IMR-90 (cell line): ENCODE results near the gene RAB36. TPM values are rescaled to one million over a fixed set of nuclear protein-coding genes. Genes with fewer than 3 reads are reported as not detected.

Experiments used
- ATAC-seq: fragments of 200-7000 bp; cut with Tn5 transposase; 2 replicates; pipeline ENCODE4 v1.9.1; 2020; ENCODE audit warnings: low read depth, mild to moderate bottlenecking, moderate library complexity
- BruUV-seq: library from RNA; stranded (reverse); fragments of 400-500 nt; replicated peaks from 2 replicates; lab custom pipeline; 2021; lab: Mats Ljungman, UMichigan
- CTCF ChIA-PET: fragments of 300-600 bp; formaldehyde crosslinking; extraction: SDS; loops from one replicate; lab custom pipeline; 2021; ENCODE audit warnings: antibody characterized with exemption; lab: Yijun Ruan, JAX
- POLR2A ChIA-PET: fragments of 300-600 bp; sonication (Branson Sonifier 250); formaldehyde crosslinking; loops from one replicate; lab custom pipeline; 2022; ENCODE audit warnings: antibody characterized with exemption; ENCODE audit not compliant: unreplicated experiment; lab: Charles Lee
- DNase-seq: peaks from one replicate; pipeline ENCODE4 v3.0.0; 2013
- H2AFZ ChIP-seq: replicated peaks from 2 replicates; pipeline ENCODE3; 2013; ENCODE audit warnings: low read length, mild to moderate bottlenecking; ENCODE audit not compliant: poor library complexity
- H2AK5ac ChIP-seq: 2 replicates; pipeline ENCODE4 v1.6.1; 2013; ENCODE audit warnings: low read depth, low read length, inconsistent platforms
- H2AK9ac ChIP-seq: replicated peaks from 2 replicates; pipeline ENCODE3; 2013; ENCODE audit warnings: mild to moderate bottlenecking, low read depth, low read length, moderate library complexity; ENCODE audit not compliant: poor library complexity
- H2BK120ac ChIP-seq: 2 replicates; pipeline ENCODE4 v1.6.1; 2013; ENCODE audit warnings: low read depth, low read length, inconsistent platforms
- H2BK15ac ChIP-seq: 3 replicates; pipeline ENCODE4 v1.6.1; 2013; ENCODE audit warnings: low read depth, low read length, inconsistent platforms
- H2BK20ac ChIP-seq: 2 replicates; pipeline ENCODE4 v1.6.1; 2013; ENCODE audit warnings: low read depth, mild to moderate bottlenecking, inconsistent platforms, low read length, moderate library complexity
- H2BK5ac ChIP-seq: 2 replicates; pipeline ENCODE4 v1.6.1; 2013; ENCODE audit warnings: mild to moderate bottlenecking, low read depth, low read length, inconsistent platforms; ENCODE audit not compliant: poor library complexity, severe bottlenecking
- H3K14ac ChIP-seq: replicated peaks from 2 replicates; pipeline ENCODE4 v1.6.1; 2013; ENCODE audit warnings: low read depth, low read length, inconsistent platforms
- H3K18ac ChIP-seq: 2 replicates; pipeline ENCODE4 v1.6.1; 2013; ENCODE audit warnings: low read depth, low read length, control low read depth
- H3K23ac ChIP-seq: 2 replicates; pipeline ENCODE4 v1.6.1; 2013; ENCODE audit warnings: low read depth, low read length, inconsistent platforms
- H3K27ac ChIP-seq: 2 replicates; pipeline ENCODE4 v1.5.1; 2013; ENCODE audit warnings: mild to moderate bottlenecking, control low read depth, low read length; ENCODE audit not compliant: insufficient read depth
- H3K27me3 ChIP-seq: 2 replicates; pipeline ENCODE4 v1.6.1; 2013; ENCODE audit warnings: low read length; ENCODE audit not compliant: control insufficient read depth, insufficient read depth
- H3K36me3 ChIP-seq: 2 replicates; pipeline ENCODE4 v1.6.1; 2013; ENCODE audit warnings: low read length, mixed read lengths; ENCODE audit not compliant: control insufficient read depth, insufficient read depth
- H3K4ac ChIP-seq: 2 replicates; pipeline ENCODE4 v1.6.1; 2013; ENCODE audit warnings: low read depth, low read length, inconsistent platforms
- H3K4me1 ChIP-seq: 2 replicates; pipeline ENCODE4 v1.6.1; 2013; ENCODE audit warnings: low read length, mixed read lengths; ENCODE audit not compliant: control insufficient read depth, insufficient read depth
- H3K4me2 ChIP-seq: 2 replicates; pipeline ENCODE4 v1.6.1; 2013; ENCODE audit warnings: low read depth, mild to moderate bottlenecking, control low read depth, low read length, moderate library complexity
- H3K4me3 ChIP-seq: 2 replicates; pipeline ENCODE4 v1.5.1; 2013; ENCODE audit warnings: low read depth, mild to moderate bottlenecking, control low read depth, low read length, moderate library complexity; ENCODE audit not compliant: insufficient read depth
- H3K56ac ChIP-seq: 2 replicates; pipeline ENCODE4 v1.6.1; 2013; ENCODE audit warnings: low read length, inconsistent platforms; ENCODE audit not compliant: insufficient read depth; ENCODE audit errors: extremely low read depth
- H3K79me1 ChIP-seq, 2 experiments: 2 replicates each; pipeline ENCODE4 v1.6.1; 2013; ENCODE audit warnings: low read length in 2 of 2, inconsistent platforms in 1 of 2, low read depth in 1 of 2
- H3K9ac ChIP-seq: 2 replicates; pipeline ENCODE4 v1.6.1; 2013; ENCODE audit warnings: low read depth, low read length, control low read depth
- H3K9me1 ChIP-seq: 2 replicates; pipeline ENCODE4 v1.6.1; 2013; ENCODE audit warnings: low read length, inconsistent platforms; ENCODE audit not compliant: insufficient read depth
- H3K9me3 ChIP-seq: 2 replicates; pipeline ENCODE4 v1.6.1; 2013; ENCODE audit warnings: low read length; ENCODE audit not compliant: control insufficient read depth, insufficient read depth
- H4K20me1 ChIP-seq: 2 replicates; pipeline ENCODE4 v1.6.1; 2013; ENCODE audit warnings: low read length, inconsistent platforms; ENCODE audit not compliant: insufficient read depth
- H4K5ac ChIP-seq: 2 replicates; pipeline ENCODE4 v1.6.1; 2013; ENCODE audit warnings: mild to moderate bottlenecking, low read depth, low read length, control low read depth
- H4K8ac ChIP-seq, 2 experiments: 2 replicates each; pipeline ENCODE4 v1.6.1; 2013; ENCODE audit warnings: low read depth in 2 of 2, low read length in 2 of 2, control low read depth in 1 of 2, inconsistent platforms in 1 of 2
- H4K91ac ChIP-seq: 2 replicates; pipeline ENCODE4 v1.6.1; 2013; ENCODE audit warnings: low read depth, low read length, inconsistent platforms; ENCODE audit not compliant: insufficient read depth
- BHLHE40 ChIP-seq: fragments of 150-350 bp; IDR thresholded peaks from 2 replicates; pipeline ENCODE4 v1.6.1; 2016; ENCODE audit warnings: mild to moderate bottlenecking, low read depth, low read length
- CEBPB ChIP-seq: IDR thresholded peaks from 2 replicates; pipeline ENCODE4 v1.6.1; 2012; ENCODE audit warnings: low read depth, low read length, improper control_type of control experiment
- CHD1 ChIP-seq: IDR thresholded peaks from 2 replicates; pipeline ENCODE4 v1.6.1; 2012; ENCODE audit warnings: low read depth, low read length, improper control_type of control experiment
- FOS ChIP-seq: fragments of 150-350 bp; IDR thresholded peaks from 2 replicates; pipeline ENCODE4 v1.6.1; 2016; ENCODE audit warnings: low read depth, low read length
- MAFK ChIP-seq: IDR thresholded peaks from 2 replicates; pipeline ENCODE4 v1.6.1; 2012; ENCODE audit warnings: low read depth, low read length, improper control_type of control experiment
- MAZ ChIP-seq: IDR thresholded peaks from 2 replicates; pipeline ENCODE4 v1.6.1; 2012; ENCODE audit warnings: low read depth, mild to moderate bottlenecking, low read length, improper control_type of control experiment, moderate library complexity, borderline replicate concordance
- MXI1 ChIP-seq: IDR thresholded peaks from 2 replicates; pipeline ENCODE4 v1.6.1; 2012; ENCODE audit warnings: low read depth, mild to moderate bottlenecking, low read length, moderate library complexity, borderline replicate concordance
- NFE2L2 ChIP-seq: fragments of 150-350 bp; IDR thresholded peaks from 2 replicates; pipeline ENCODE4 v1.6.1; 2016; ENCODE audit warnings: low read depth, mild to moderate bottlenecking, low read length
- POLR2A ChIP-seq: IDR thresholded peaks from 2 replicates; pipeline ENCODE4 v1.6.1; 2012; ENCODE audit warnings: mild to moderate bottlenecking, low read depth, low read length
- RAD21 ChIP-seq: IDR thresholded peaks from 2 replicates; pipeline ENCODE4 v1.6.1; 2012; ENCODE audit warnings: low read length, improper control_type of control experiment
- RCOR1 ChIP-seq: IDR thresholded peaks from 2 replicates; pipeline ENCODE4 v1.6.1; 2012; ENCODE audit warnings: mild to moderate bottlenecking, low read length, improper control_type of control experiment; ENCODE audit not compliant: insufficient replicate concordance
- RFX5 ChIP-seq: IDR thresholded peaks from 2 replicates; pipeline ENCODE4 v1.8.0; 2012; ENCODE audit warnings: low read depth, mild to moderate bottlenecking, low read length, moderate library complexity
- SMC3 ChIP-seq: fragments of 150-350 bp; IDR thresholded peaks from 2 replicates; pipeline ENCODE4 v1.6.1; 2016; ENCODE audit warnings: low read depth, mild to moderate bottlenecking, antibody characterized with exemption, low read length, moderate library complexity
- USF2 ChIP-seq: fragments of 150-350 bp; IDR thresholded peaks from 2 replicates; pipeline ENCODE4 v1.6.1; 2017; ENCODE audit warnings: mild to moderate bottlenecking, antibody characterized with exemption, low read length, low read depth
- WGBS, 2 experiments: methylation state at CpG; one replicate each; pipeline versions ENCODE4 v1.1.5 to v1.1.7; 2013; ENCODE audit warnings: missing lambda C conversion rate in 2 of 2; ENCODE audit not compliant: insufficient read length in 1 of 2; ENCODE audit errors: extremely low coverage in 2 of 2; 5-methylcytosine and 5-hydroxymethylcytosine counted together
- dilution Hi-C: fragments of 300-500 bp; cut with HindIII; formaldehyde crosslinking; loops from one replicate; pipeline ENCODE4 v1.14.3; 2018; ENCODE audit warnings: low sequenced_read_pairs; ENCODE audit not compliant: unreplicated experiment
- in situ Hi-C: fragments of 300-500 bp; cut with MboI; formaldehyde crosslinking; loops from 3 replicates; pipeline ENCODE4 v1.14.3; 2019; ENCODE audit warnings: low sequenced_read_pairs, inconsistent platforms, mixed read lengths
- intact Hi-C: fragments of 100-400 bp; cut with micrococcal nuclease; formaldehyde crosslinking; loops from 2 replicates; pipeline ENCODE4 v1.10.0; 2022
- polyA plus RNA-seq, 3 experiments: library from polyadenylated mRNA; depleted of rRNA; stranded (reverse); fragments of >200 nt; gene quantifications; 2 replicates each; pipeline ENCODE4 v1.2.3, GENCODE V29; 2012; ENCODE audit warnings: low replicate concordance in 1 of 3
- total RNA-seq: library from RNA; depleted of rRNA; stranded (reverse); fragments of >200 nt; gene quantifications from 2 replicates; pipeline ENCODE4 v1.2.3, GENCODE V29; 2012
- TF ChIP-seq, protein P1 (sequence below): conservative IDR thresholded peaks from 2 replicates; pipeline ENCODE4 v1.5.1; 2012; ENCODE audit warnings: mild to moderate bottlenecking, low read depth, low read length, improper control_type of control experiment
- TF ChIP-seq, protein P2 (sequence below): fragments of 150-350 bp; IDR thresholded peaks from 2 replicates; pipeline ENCODE4 v1.6.1; 2016; ENCODE audit warnings: low read depth, mild to moderate bottlenecking, low read length, moderate library complexity, borderline replicate concordance

RAB36 gene
- total and polyA plus RNA-seq, 2 of the 4 experiments (the other 2 are of a cell fraction) = 3.6 to 4.0 TPM

GRCh38 chr22:23151827-23152226 is 6.5 kb downstream of the RAB36 start:
- POLR2A ChIA-PET = no interaction called here
- dilution Hi-C loops (no loop called here), in situ Hi-C loops (no loop called here), intact Hi-C loops (no loop called here)
- H2BK15ac ChIP-seq = no peak overlapping the region
- H2BK5ac ChIP-seq = no peak overlapping the region
- H2AK5ac ChIP-seq = no peak overlapping the region
- H3K27me3 ChIP-seq = no peaks in the 10 kb centered on the region
- no peak overlapping the region for H4K8ac ChIP-seq
- H3K9me3 ChIP-seq = no peaks in the 10 kb centered on the region
- H3K79me1 ChIP-seq = no peaks in the 10 kb centered on the region
- peaks cover 5% of the 10 kb centered on the region for H3K4me1 ChIP-seq
- H3K14ac ChIP-seq = no peak overlapping the region
- DNase-seq (no peak), ATAC-seq (no peak)
- H2AK9ac ChIP-seq = no peak overlapping the region
- no peak overlapping the region for H3K4ac ChIP-seq
- no peak overlapping the region for H2BK20ac ChIP-seq
- H3K9me1 ChIP-seq = peaks cover 1% of the 10 kb centered on the region; the same call in 1 of the 2 replicates
- peaks cover 2% of the 10 kb centered on the region; the same call in 1 of the 2 replicates for H3K36me3 ChIP-seq
- H4K20me1 ChIP-seq = 0 out of 2 replicates have a peak, but pooled peaks cover 4% of the 10 kb centered on the region
- H4K5ac ChIP-seq = no peak overlapping the region
- no TSS peak for BruUV-seq
- TF ChIP-seq MAZ (no peak), RFX5 (no peak), POLR2A (no peak), RAD21 (no peak), BHLHE40 (no peak), FOS (no peak), MXI1 (no peak), SMC3 (no peak), CHD1 (no peak), MAFK (no peak), CEBPB (no peak), NFE2L2 (no peak), USF2 (no peak), RCOR1 (no peak)
- TF ChIP-seq, protein P1, sequence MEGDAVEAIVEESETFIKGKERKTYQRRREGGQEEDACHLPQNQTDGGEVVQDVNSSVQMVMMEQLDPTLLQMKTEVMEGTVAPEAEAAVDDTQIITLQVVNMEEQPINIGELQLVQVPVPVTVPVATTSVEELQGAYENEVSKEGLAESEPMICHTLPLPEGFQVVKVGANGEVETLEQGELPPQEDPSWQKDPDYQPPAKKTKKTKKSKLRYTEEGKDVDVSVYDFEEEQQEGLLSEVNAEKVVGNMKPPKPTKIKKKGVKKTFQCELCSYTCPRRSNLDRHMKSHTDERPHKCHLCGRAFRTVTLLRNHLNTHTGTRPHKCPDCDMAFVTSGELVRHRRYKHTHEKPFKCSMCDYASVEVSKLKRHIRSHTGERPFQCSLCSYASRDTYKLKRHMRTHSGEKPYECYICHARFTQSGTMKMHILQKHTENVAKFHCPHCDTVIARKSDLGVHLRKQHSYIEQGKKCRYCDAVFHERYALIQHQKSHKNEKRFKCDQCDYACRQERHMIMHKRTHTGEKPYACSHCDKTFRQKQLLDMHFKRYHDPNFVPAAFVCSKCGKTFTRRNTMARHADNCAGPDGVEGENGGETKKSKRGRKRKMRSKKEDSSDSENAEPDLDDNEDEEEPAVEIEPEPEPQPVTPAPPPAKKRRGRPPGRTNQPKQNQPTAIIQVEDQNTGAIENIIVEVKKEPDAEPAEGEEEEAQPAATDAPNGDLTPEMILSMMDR = no peak
- TF ChIP-seq, protein P2, sequence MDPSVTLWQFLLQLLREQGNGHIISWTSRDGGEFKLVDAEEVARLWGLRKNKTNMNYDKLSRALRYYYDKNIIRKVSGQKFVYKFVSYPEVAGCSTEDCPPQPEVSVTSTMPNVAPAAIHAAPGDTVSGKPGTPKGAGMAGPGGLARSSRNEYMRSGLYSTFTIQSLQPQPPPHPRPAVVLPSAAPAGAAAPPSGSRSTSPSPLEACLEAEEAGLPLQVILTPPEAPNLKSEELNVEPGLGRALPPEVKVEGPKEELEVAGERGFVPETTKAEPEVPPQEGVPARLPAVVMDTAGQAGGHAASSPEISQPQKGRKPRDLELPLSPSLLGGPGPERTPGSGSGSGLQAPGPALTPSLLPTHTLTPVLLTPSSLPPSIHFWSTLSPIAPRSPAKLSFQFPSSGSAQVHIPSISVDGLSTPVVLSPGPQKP = no peak
- CTCF ChIA-PET = no interaction called here
- no peak overlapping the region for H2BK120ac ChIP-seq
- H3K56ac ChIP-seq = no peak overlapping the region
- H3K4me2 ChIP-seq = no peak overlapping the region
- H3K23ac ChIP-seq = no peak overlapping the region
- H3K27ac ChIP-seq = no peak overlapping the region
- H2AFZ ChIP-seq = no peak overlapping the region
- no peak overlapping the region for H3K18ac ChIP-seq
- no peak overlapping the region for H4K91ac ChIP-seq
- WGBS, 2 experiments = 78% methylated on average over 3 of the region's 16 CpGs; no CpG with 5 or more reads in 1 of the 2 experiments
- H3K4me3 ChIP-seq = no peak overlapping the region
- no peak overlapping the region for H3K9ac ChIP-seq
